HL-60 (cell line): ENCODE data around the gene ACOXL.

Source experiments
- DNase-seq, 2 experiments: peaks; one replicate each; pipeline ENCODE4 v3.0.0-alpha.2; 2010 to 2020; ENCODE audit warnings: low read depth in 1 of 2, low spot score in 1 of 2
- H3K27ac ChIP-seq: fragments of 250-450 bp; sonication (Bioruptor Pico); replicated peaks from 2 replicates; pipeline ENCODE4 v1.5.1; 2020; ENCODE audit warnings: mild to moderate bottlenecking, moderate library complexity
- H3K27me3 ChIP-seq: fragments of 250-450 bp; sonication (Bioruptor Pico); 2 replicates; pipeline ENCODE4 v1.5.1; 2021; ENCODE audit warnings: mild to moderate bottlenecking, moderate library complexity; ENCODE audit not compliant: insufficient read depth, poor library complexity, severe bottlenecking
- H3K4me3 ChIP-seq: replicated peaks from 2 replicates; pipeline ENCODE4 v1.5.1; 2011; ENCODE audit warnings: mild to moderate bottlenecking, control low read depth, low read length; ENCODE audit not compliant: insufficient read depth
- GABPA ChIP-seq: IDR thresholded peaks from 2 replicates; pipeline ENCODE4 v1.6.1; 2012; ENCODE audit warnings: low read depth
- POLR2AphosphoS5 ChIP-seq: IDR thresholded peaks from 2 replicates; pipeline ENCODE4 v1.6.1; 2012; ENCODE audit warnings: low read depth
- REST ChIP-seq: IDR thresholded peaks from 2 replicates; pipeline ENCODE4 v1.6.1; 2012; ENCODE audit warnings: low read depth; ENCODE audit not compliant: insufficient replicate concordance
- SPI1 ChIP-seq: IDR thresholded peaks from 2 replicates; pipeline ENCODE4 v1.6.1; 2012; ENCODE audit warnings: low read depth, mild to moderate bottlenecking, borderline replicate concordance
- TF ChIP-seq, protein P1 (sequence below): IDR thresholded peaks from one replicate; pipeline ENCODE4 v1.5.1; 2011; ENCODE audit warnings: low read length, control low read depth, inconsistent platforms; ENCODE audit not compliant: insufficient read depth

The ACOXL gene

DNA sequence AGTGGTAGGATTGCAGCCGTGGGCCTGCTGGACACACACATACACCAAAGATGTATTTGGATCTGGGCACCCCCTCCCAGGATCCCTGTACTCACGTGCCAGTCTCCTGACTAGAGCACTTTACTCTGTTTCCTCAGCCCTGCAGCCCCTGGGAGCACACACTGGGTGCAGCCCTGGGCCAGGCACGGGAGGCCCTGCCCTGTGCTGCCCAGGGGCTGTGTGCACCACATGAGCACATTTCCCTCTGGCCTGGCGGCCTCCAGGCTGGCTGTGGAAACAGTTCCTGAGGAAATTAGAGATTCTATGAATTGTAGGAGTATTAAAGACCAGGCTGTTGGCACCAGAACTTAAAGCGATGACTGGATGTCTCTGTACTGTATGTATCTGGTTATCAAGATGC lies 433.7 kb downstream of the ACOXL start:
- no peak for DNase-seq
- Histone ChIP-seq H3K4me3 (no peak overlapping the region), H3K27ac (no peak overlapping the region), H3K27me3 (no peaks in the 10 kb centered on the region)
- TF ChIP-seq REST (no peak), POLR2AphosphoS5 (no peak), SPI1 (no peak), GABPA (no peak)
- TF ChIP-seq, protein P1, sequence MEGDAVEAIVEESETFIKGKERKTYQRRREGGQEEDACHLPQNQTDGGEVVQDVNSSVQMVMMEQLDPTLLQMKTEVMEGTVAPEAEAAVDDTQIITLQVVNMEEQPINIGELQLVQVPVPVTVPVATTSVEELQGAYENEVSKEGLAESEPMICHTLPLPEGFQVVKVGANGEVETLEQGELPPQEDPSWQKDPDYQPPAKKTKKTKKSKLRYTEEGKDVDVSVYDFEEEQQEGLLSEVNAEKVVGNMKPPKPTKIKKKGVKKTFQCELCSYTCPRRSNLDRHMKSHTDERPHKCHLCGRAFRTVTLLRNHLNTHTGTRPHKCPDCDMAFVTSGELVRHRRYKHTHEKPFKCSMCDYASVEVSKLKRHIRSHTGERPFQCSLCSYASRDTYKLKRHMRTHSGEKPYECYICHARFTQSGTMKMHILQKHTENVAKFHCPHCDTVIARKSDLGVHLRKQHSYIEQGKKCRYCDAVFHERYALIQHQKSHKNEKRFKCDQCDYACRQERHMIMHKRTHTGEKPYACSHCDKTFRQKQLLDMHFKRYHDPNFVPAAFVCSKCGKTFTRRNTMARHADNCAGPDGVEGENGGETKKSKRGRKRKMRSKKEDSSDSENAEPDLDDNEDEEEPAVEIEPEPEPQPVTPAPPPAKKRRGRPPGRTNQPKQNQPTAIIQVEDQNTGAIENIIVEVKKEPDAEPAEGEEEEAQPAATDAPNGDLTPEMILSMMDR: no peak

GRCh38 chr2:111167076-111167862 lies 434.9 kb downstream of the ACOXL start:
- Histone ChIP-seq H3K27ac (no peak overlapping the region), H3K27me3 (no peaks in the 10 kb centered on the region), H3K4me3 (no peak overlapping the region)
- no peak for DNase-seq
- TF ChIP-seq REST (no peak), SPI1 (no peak), GABPA (no peak), POLR2AphosphoS5 (no peak)
- TF ChIP-seq, protein P1: no peak

GRCh38 chr2:111167863-111168162 lies 435.4 kb downstream of the ACOXL start:
- H3K27me3 ChIP-seq: no peaks in the 10 kb centered on the region
- no peak overlapping the region for H3K4me3 ChIP-seq
- no peak overlapping the region for H3K27ac ChIP-seq
- TF ChIP-seq REST (no peak), POLR2AphosphoS5 (peak; percentile 62; the same call in 1 of the 2 replicates)
- no peak for DNase-seq
